Endothelial cell of umbilical vein (primary cell): ENCODE data around the gene COA7. TPM values are rescaled to one million over a fixed set of nuclear protein-coding genes. Genes with fewer than 3 reads are reported as not detected.
A peak's percentile ranks its signal among the peaks of the same experiment; 100 is the strongest.

Source experiments
- BruUV-seq: library from RNA; stranded (reverse); fragments of 400-500 nt; replicated peaks from 2 replicates; lab custom pipeline; 2021; lab: Mats Ljungman, UMichigan
- CTCF ChIA-PET: fragments of 300-600, 350-600 bp; sonication (Branson Sonifier 250); formaldehyde crosslinking; loops from one replicate; lab custom pipeline; 2021; ENCODE audit warnings: antibody characterized with exemption, inconsistent platforms; lab: Charles Lee
- POLR2A ChIA-PET: fragments of 300-600, 350-600 bp; sonication (Branson Sonifier 250); formaldehyde crosslinking; loops from one replicate; lab custom pipeline; 2021; ENCODE audit warnings: antibody characterized with exemption, inconsistent platforms; lab: Charles Lee
- DNase-seq: peaks from one replicate; pipeline ENCODE4 v3.0.0-alpha.2; 2011; ENCODE audit warnings: low read depth, low spot score
- FAIRE-seq: peaks from 2 replicates; lab custom pipeline; 2011; peaks lifted over from hg19 to GRCh38; lab: Jason Lieb, UNC
- H2AFZ ChIP-seq: 2 replicates; pipeline ENCODE4 v1.6.0; 2012; ENCODE audit warnings: low read depth, low read length, control low read depth, inconsistent platforms
- H3K27ac ChIP-seq: 2 replicates; pipeline ENCODE4 v1.5.1; 2011; ENCODE audit warnings: low read depth, mild to moderate bottlenecking, control low read depth, low read length, moderate library complexity; ENCODE audit not compliant: insufficient read depth
- H3K27me3 ChIP-seq, 2 experiments: 2 replicates each; pipeline versions ENCODE4 v1.6.0 to v1.6.1; 2011; ENCODE audit warnings: low read length in 2 of 2, mixed read lengths in 1 of 2; ENCODE audit not compliant: control insufficient read depth in 2 of 2, insufficient read depth in 2 of 2
- H3K36me3 ChIP-seq, 2 experiments: 2 replicates in 1 of 2; 3 replicates in 1 of 2; pipeline ENCODE4 v1.5.1; 2011; ENCODE audit warnings: low read length in 2 of 2, mild to moderate bottlenecking in 1 of 2, moderate library complexity in 1 of 2; ENCODE audit not compliant: control insufficient read depth in 2 of 2, insufficient read depth in 2 of 2; ENCODE audit errors: extremely low read depth in 1 of 2
- H3K4me1 ChIP-seq: 3 replicates; pipeline ENCODE4 v1.5.1; 2011; ENCODE audit warnings: mild to moderate bottlenecking, low read length; ENCODE audit not compliant: control insufficient read depth, insufficient read depth; ENCODE audit errors: extremely low read depth
- H3K4me2 ChIP-seq: 2 replicates; pipeline ENCODE4 v1.6.1; 2011; ENCODE audit warnings: low read length, control low read depth, mixed read lengths; ENCODE audit not compliant: insufficient read depth
- H3K4me3 ChIP-seq, 3 experiments: fragments of 200-600 bp in 1 of 3; sonication (generic), shearing (Covaris generic) in 1 of 3; replicated peaks in 1 of 3; 2 replicates each; pipeline ENCODE4 v1.5.1; 2011 to 2016; ENCODE audit warnings: control low read depth in 3 of 3, low read length in 3 of 3, mild to moderate bottlenecking in 2 of 3, inconsistent platforms in 1 of 3, low read depth in 1 of 3, moderate library complexity in 1 of 3; ENCODE audit not compliant: insufficient read depth in 1 of 3
- H3K79me2 ChIP-seq: 2 replicates; pipeline ENCODE4 v1.6.0; 2012; ENCODE audit warnings: low read length, inconsistent platforms; ENCODE audit not compliant: control insufficient read depth, insufficient read depth
- H3K9ac ChIP-seq: replicated peaks from 2 replicates; pipeline ENCODE3; 2011; ENCODE audit warnings: low read length, control low read depth; ENCODE audit not compliant: insufficient read depth; ENCODE audit errors: extremely low read depth
- H3K9me1 ChIP-seq: replicated peaks from 3 replicates; pipeline ENCODE4 v1.6.0; 2011; ENCODE audit warnings: mild to moderate bottlenecking, low read length; ENCODE audit not compliant: control insufficient read depth, insufficient read depth; ENCODE audit errors: extremely low read depth
- H3K9me3 ChIP-seq: replicated peaks from 2 replicates; pipeline ENCODE4 v1.5.1; 2012; ENCODE audit warnings: low read length, inconsistent platforms; ENCODE audit not compliant: control insufficient read depth, insufficient read depth
- H4K20me1 ChIP-seq: replicated peaks from 2 replicates; pipeline ENCODE3; 2011; ENCODE audit warnings: mild to moderate bottlenecking, low read length; ENCODE audit not compliant: control insufficient read depth, insufficient read depth; ENCODE audit errors: extremely low read depth
- CTCF ChIP-seq, 2 donors: IDR thresholded peaks; 1 replicate in 1 of 2; 2 replicates in 1 of 2; pipeline ENCODE4 v1.5.1; 2011; ENCODE audit warnings: low read length in 2 of 2, mild to moderate bottlenecking in 2 of 2, moderate library complexity in 2 of 2, control low read depth in 1 of 2, inconsistent platforms in 1 of 2, low read depth in 1 of 2; ENCODE audit not compliant: insufficient read depth in 1 of 2; ENCODE audit errors: extremely low read depth in 1 of 2
- EZH2 ChIP-seq: IDR thresholded peaks from 2 replicates; pipeline ENCODE4 v1.6.1; 2012; ENCODE audit warnings: borderline replicate concordance, low read depth, mild to moderate bottlenecking, moderate library complexity, low read length, inconsistent platforms; ENCODE audit not compliant: severe bottlenecking
- FOS ChIP-seq: IDR thresholded peaks from 2 replicates; pipeline ENCODE4 v1.6.1; 2011; ENCODE audit warnings: mild to moderate bottlenecking, low read length, moderate library complexity, borderline replicate concordance; ENCODE audit not compliant: insufficient read depth
- GATA2 ChIP-seq: IDR thresholded peaks from 2 replicates; pipeline ENCODE4 v1.7.0; 2011; ENCODE audit warnings: low read depth, mild to moderate bottlenecking, moderate library complexity, mixed read lengths, low read length; ENCODE audit not compliant: insufficient read length, insufficient read depth
- JUN ChIP-seq: IDR thresholded peaks from 2 replicates; pipeline ENCODE4 v1.6.1; 2011; ENCODE audit warnings: borderline replicate concordance, low read depth; ENCODE audit not compliant: insufficient read length, insufficient read depth
- MAX ChIP-seq: IDR thresholded peaks from 2 replicates; pipeline ENCODE4 v1.6.1; 2011; ENCODE audit not compliant: insufficient read depth, insufficient read length
- MYC ChIP-seq: IDR thresholded peaks from one replicate; pipeline ENCODE4 v1.6.1; 2011; ENCODE audit warnings: mild to moderate bottlenecking, low read depth, low read length
- POLR2A ChIP-seq: IDR thresholded peaks from 2 replicates; pipeline ENCODE4 v1.6.1; 2012; ENCODE audit warnings: low read depth, mild to moderate bottlenecking, control low read depth, low read length
- POLR2AphosphoS5 ChIP-seq: IDR thresholded peaks from 2 replicates; pipeline ENCODE4 v1.6.1; 2012; ENCODE audit warnings: low read depth, mild to moderate bottlenecking, control low read depth, low read length, moderate library complexity; ENCODE audit not compliant: insufficient read depth
- dilution Hi-C: fragments of 300-500 bp; cut with MboI; formaldehyde crosslinking; loops from one replicate; pipeline ENCODE4 v1.15.0; 2019; ENCODE audit warnings: low sequenced_read_pairs; ENCODE audit not compliant: extremely low pct_ligation_motif_present
- intact Hi-C: fragments of 100-400 bp; cut with micrococcal nuclease; formaldehyde crosslinking; loops from one replicate; pipeline ENCODE4 v1.10.0; 2022
- polyA plus RNA-seq, 4 experiments: library from polyadenylated mRNA; depleted of rRNA in 3 of 4; stranded (reverse) in 3 of 4; unstranded in 1 of 4; fragments of >200 nt; gene quantifications; 2 replicates each; pipeline versions ENCODE4 v1.2.1 to v1.2.3, GENCODE V29; 2011 to 2012; ENCODE audit warnings: missing spikeins in 1 of 4
- total RNA-seq: library from RNA; stranded (reverse); gene quantifications from 2 replicates; pipeline ENCODE4 v1.2.3, GENCODE V29; 2021

The COA7 gene
- total and polyA plus RNA-seq, 2 donors (not counting 3 experiments of a cell fraction or from before 2014, with no cell fraction given), result 11.7 to 28.6 TPM

GRCh38 chr1:52662645-52663313, 35.4 kb downstream of the COA7 start:
- Histone ChIP-seq H3K4me2 (no peak overlapping the region), H3K9me1 (no peaks in the 10 kb centered on the region), H2AFZ (peak overlapping the region; percentile 45), H3K4me1 (no peaks in the 10 kb centered on the region), H3K36me3 (no peaks in the 10 kb centered on the region), H4K20me1 (no peaks in the 10 kb centered on the region), H3K79me2 (no peaks in the 10 kb centered on the region), H3K9ac (no peak overlapping the region), H3K9me3 (no peaks in the 10 kb centered on the region), H3K27ac (no peak overlapping the region), H3K4me3 (no peak overlapping the region), H3K27me3 (peaks cover 0 to 2% of the 10 kb centered on the region in 2 experiments)
- TF ChIP-seq GATA2 (no peak), POLR2AphosphoS5 (no peak), FOS (no peak), JUN (no peak), POLR2A (no peak), CTCF (IDR thresholded peaks at IDR 0.05; ENCODE audit: extremely low read depth in 1 of 2, insufficient read depth in 1 of 2, low read depth in 1 of 2, low read length in 2 of 2) (no peak), EZH2 (no peak), MAX (no peak), MYC (no peak)
- ChIA-PET CTCF (interaction anchor here (1.1 kb wide), 1 partner anchor 23 kb away, joined by 3 read pairs; no protein-coding TSS in a partner anchor), POLR2A (no interaction called here)
- dilution Hi-C loops (no loop called here), intact Hi-C loops (no loop called here)
- FAIRE-seq (no peak), DNase-seq (peak; percentile 27)
- no TSS peak for BruUV-seq
